ENCODE measurements around the gene TRIM32. TPM values are rescaled to one million over a fixed set of nuclear protein-coding genes. Genes with fewer than 3 reads are reported as not detected.

Gene TRIM32
- total RNA-seq = 21.6 TPM

GRCh38 chr9:116687074-116687753 lies at the start of gene TRIM32:
TSS of gene TRIM32 (plus strand) at chr9:116687305. CDS start at chr9:116697743, 10,438 bp downstream.

Data from parietal lobe (tissue), 1 donor.